ENCODE results near the gene SPEM3.
"Not testable (repeated sequence)": the region's sequence is repeated elsewhere in the genome, so short reads cannot be mapped to it uniquely, and the experiment has no call there.

Gene SPEM3

DNA sequence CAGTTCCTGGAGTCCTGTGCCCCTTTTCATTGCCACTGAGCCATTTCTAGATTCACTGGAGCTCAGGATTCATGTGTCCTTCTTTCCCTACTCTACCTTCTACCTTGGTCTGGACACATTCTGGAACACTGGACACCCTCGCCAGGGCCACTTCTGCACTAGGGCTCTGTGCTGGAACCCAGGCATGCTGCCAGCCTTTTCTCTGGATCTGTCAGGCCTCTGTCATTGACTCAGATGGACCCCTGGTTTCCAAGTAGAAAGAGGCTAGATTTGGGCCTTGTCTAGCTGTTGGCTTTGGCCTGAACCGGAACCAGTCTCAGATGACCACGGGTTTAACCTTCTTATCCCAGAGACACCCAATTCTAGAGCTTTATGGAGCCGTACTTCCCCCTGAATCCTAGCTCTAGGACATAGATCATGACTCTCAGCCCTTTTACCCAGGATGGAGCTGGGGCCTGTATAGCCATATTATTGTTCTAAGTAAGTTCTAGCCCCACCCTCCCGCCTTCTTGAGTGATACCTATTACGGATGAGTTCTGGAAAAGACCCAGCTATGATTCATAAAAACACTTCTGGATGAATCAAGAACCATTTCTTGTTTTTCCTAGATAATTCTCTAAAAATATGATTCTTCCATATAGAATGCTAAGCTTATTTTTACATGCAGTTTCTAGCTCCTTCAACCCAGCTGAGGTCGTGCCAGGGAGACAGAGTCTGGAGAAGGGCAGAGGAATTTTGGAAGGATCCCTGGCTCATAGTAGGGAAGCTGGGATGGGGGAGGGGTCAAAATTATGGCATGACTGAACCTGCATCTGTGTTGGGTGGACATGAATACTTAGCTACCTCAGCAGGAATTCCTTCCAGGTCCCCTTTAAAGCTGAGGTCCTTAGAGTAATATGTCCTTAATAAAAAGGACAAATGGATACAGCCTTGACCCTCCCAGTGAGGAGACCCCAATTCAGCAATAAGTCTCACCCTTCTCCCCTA, 15.1 kb downstream of the SPEM3 start:
- DNase-seq = no peak

DNA sequence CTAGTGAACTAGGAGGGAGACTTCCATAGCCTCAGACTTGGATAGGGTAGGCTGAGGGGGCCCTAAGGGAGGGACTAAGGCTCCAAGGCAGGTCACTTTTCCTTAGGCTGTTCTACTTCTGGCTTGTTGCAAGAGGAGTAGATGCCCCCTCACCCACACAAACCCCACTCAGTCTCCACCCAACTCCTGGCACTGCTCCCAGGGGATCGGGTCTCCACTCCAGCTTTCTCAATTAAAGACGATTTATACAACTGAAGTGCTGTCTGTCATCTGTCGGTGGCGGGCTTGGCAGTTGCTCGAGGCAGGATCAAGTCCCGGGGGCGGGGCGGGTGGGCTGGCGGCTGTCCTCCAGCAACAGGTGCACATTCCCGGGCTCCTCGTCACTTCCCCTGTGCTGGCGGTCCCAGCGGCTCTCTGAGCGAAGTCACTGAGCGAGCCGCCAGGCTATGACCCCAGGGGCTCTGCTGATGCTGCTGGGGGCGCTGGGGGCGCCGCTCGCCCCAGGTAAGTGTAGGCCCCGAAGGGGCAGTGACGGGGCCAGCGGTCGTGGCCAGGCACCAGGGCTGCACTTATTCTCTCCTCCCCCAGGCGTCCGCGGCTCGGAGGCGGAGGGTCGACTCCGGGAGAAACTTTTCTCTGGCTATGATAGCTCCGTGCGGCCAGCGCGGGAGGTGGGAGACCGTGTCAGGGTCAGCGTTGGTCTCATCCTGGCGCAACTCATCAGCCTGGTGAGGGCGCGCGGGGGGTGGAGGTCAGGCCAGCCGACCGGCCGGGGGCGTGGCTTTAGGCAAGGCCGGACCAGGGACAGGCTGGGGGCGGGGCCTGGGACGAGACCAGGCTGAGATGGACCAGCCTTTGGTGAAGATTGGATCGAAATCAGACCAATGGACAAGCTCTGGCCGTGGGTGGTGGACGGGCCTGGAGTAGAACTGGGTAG, 16.3 kb downstream of the SPEM3 start, which contains the start of gene CHRNB1:
CHRNB1 (plus strand) TSS at position 380 of the 937 bp plus-strand sequence; CDS start at position 447, 67 bp downstream.
- DNase-seq = no peak

DNA sequence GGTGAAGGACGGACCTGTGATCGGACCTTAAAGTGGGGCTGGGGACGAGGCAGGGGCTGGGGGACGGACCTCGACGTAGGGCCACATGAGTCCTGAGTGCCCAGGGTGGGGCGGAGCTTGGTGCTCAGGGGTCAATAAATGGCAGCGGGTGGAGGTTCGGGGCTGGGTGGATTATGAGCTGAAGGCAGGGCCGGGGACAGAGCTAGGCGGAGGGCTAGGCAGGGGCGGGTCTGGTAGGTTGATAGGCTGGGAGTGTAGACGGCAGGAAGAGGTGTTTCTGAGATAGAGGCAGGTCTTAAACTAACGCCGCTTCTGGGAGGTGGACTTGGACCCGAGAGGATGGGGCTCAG, 16.9 kb downstream of the SPEM3 start:
- DNase-seq = no peak

GRCh38 chr17:7448461-7448860, 19.8 kb downstream of the SPEM3 start:
- DNase-seq = no peak

DNA sequence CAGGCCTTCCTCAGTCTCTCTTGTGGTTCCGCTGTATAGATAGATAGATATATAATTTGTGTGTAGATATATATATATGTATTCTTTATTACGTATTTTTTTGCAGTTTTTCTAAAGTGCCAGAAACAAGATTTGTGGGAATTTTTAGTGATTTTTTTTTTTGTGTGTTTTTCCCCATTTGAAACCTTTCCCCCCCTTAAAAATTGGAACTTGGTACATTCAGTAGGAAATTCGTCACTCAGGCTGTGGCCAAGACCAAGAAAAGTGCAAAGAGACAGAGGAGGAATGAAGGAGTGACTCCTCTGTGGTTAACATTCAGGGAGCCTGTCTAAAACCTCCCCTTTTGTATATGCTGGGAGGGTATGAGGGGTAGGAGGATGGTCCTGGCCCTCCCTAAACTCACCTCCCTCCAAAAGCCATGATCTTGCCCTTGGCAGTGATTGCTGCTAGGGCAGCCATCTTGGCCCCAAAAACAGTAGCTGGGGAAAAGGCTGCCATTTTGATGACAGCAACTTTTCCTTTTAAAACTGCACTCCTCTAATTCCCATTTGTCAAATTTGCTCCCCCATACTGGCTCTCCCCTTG, 31.4 kb downstream of the SPEM3 start:
- no peak for DNase-seq

GRCh38 chr17:7460850-7461660, 32.4 kb downstream of the SPEM3 start:
- DNase-seq = no peak

DNA sequence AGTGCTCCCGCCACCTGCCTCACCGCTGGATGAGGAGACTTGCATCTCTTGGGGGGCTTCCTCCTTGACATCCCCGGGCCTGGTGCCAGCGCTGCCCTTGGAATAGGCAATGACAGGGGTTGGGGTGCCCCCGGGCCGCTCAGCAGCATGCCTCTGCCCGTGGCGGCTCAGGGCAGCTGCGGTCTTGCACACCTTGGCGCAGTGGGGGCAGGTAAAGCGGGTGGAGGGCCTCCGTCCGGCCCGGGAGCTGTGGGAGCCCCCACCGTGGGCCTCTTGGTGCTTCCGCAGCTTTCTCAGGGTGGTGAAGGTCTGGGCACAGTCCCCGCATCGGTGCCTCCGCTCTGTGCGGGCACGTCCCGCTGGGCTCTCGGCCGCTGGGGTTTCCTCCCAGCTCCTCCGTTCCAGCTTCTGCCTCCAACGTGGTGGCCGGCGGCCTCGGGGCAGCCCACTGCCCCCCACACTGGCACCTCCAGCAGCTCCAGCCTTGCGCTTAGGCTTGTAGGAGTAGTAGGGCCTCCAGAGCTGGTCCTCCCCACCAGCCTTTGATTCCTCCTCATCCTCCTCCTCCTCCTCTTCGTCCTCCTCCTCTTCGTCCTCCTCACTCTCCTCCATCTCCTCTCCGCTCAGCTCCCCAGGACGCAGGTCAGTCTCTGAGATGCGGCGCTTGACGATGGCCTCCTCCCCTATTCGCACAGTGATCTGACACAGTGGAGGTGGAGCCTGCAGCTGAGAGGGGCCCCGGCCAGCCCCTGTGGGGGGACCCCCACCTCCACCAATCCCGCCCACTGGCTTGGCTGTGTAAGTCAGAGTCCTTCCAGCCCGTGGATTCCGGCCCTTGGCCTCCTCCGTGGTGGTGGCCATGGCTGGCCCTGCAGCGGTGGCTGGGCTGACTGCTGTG, 34.1 kb downstream of the SPEM3 start:
- no peak for DNase-seq

DNA sequence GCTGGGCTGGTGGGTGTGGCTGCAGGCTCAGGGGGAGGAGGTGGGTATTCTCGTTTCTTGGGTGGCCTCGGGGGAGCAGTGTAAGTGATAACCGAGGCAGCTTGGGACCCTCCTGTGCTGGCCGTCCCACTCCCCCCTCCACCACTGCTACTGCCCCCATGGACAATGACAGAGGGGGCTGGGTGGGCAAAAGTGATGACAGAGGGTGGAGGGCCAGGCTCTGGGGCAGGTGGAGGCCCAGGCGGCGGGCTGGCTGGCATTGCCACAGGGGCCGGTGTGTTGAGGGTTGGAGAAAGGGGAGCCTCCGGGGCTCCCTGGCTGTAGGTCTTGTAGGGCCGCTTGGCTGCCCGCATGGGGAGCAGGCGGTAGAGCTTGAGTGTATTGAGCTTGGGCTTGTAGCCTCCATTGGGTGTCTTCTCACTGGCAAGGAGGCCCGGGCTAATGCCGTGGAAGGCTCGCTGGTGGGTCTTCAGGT, 34.8 kb downstream of the SPEM3 start:
- no peak for DNase-seq

- no peak for DNase-seq
Observed at GRCh38 chr17:7464081-7464480, 35.4 kb downstream of the SPEM3 start.

DNA sequence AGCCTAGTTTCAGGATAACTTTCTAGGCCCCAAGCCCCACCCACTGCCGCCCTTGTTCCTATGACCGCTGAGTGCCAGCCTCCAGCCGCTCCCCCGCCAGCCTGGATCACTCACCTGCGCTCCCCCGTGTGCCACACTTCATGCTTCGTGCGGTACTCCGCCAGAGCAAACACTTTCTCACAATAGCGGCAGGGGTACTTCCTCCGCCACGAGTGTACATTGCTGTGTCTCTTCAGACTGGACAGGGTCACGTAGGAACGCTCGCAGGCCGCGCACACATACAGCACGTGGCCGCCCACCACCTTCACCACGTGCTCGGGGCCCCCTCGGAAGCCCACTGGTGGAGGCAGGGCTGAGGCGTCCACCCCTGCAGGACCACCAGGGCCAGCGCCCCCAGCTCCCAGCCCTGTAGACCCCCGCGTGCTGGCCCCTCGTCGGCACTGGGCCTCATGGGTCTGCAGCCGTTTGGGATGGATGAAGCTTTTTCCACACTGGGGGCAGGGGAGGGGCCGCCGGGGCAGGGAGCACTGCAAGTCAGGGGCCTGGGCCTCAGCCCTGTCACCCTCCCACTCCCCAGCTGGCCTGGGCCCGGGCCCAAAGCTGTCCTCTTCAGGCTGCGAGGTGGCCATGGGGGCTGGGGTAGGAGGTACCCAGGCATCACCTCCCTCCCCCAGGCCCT, 37.1 kb downstream of the SPEM3 start:
- DNase-seq = no peak

DNA sequence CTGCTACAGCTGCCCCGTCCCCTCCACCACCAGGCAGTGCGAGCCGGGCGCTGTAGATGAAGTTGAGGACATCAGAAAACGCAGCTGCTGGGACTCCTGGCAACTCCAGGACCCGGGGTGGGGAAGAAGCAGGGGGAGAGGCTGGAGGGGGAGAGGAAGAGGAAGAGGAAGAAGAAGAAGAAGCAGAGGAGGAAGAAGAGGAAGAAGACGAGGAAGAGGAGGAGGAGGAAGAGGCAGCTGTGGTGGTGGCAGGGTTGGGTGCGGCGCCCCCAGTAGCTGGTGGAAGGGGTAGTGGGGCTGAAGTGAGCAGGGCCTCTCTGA, 37.6 kb downstream of the SPEM3 start:
- DNase-seq = no peak

GRCh38 chr17:7466639-7467341, 38.1 kb downstream of the SPEM3 start:
- DNase-seq = no peak

- no peak for DNase-seq
Observed at GRCh38 chr17:7467498-7467897, 38.8 kb downstream of the SPEM3 start.

DNA sequence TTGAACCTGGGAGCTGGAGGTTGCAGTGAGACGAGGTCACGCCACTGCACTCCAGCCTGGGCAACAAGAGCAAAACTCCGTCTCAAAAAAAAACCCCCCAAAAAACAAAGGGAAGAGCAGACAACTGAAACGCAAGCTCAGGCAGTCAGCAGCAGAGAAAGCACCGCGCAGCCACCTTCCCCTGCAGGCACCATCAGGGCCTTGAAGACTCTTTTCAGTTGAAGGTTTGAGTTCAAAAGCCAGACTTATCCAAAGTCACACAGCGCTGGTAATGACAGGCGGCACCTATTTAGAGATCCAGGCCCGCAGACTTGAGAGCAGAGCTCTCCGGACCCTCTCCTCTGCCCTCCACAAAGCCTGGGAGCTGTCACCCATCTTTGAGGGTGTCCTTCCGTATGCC, 39.6 kb downstream of the SPEM3 start:
- no peak for DNase-seq

GRCh38 chr17:7468804-7469389, 40.2 kb downstream of the SPEM3 start:
- no peak for DNase-seq

DNA sequence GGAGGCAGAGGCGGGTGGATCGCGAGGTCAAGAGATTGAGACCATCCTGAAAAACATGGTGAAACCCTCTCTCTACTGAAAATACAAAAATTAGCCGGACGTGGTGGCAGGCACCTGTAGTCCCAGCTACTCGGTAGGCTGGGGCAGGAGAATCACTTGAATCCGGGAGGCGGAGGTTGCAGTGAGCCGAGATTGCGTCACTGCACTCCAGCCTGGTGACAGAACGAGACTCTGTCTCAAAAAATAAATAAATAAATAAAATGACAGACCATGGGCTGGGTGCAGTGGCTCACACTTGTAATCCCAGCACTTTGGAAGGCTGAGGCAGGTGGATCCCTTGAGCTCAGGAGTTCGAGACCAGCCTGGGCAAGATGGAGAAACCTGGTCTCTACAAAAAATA, 41.2 kb downstream of the SPEM3 start:
- DNase-seq = not testable (repeated sequence)

DNA sequence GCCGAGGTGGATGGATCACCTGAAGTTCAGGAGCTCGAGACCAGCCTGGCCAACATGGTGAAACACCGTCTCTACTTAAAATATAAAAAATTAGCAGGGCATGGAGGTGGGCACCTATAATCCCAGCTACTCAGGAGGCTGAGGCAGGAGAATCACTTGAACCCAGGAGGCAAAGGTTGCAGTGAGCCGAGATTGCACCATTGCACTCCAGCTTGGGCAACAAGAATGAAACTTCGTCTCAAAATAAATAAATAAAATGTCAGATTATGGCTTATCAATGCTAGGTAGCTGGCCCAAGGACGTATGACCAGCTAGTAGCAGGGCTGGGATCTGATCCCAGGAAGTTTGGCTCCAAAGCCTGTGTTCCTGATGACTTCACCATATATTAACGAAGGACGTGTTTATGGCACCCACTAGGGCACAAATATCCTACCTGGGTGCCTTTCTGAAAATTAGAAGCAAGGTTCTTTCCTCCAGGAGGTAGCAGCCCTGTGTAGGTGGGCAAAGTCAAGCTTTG, 41.9 kb downstream of the SPEM3 start:
- not testable (repeated sequence) for DNase-seq

- no peak for DNase-seq
Observed at GRCh38 chr17:7471729-7472128, 43.1 kb downstream of the SPEM3 start.

DNA sequence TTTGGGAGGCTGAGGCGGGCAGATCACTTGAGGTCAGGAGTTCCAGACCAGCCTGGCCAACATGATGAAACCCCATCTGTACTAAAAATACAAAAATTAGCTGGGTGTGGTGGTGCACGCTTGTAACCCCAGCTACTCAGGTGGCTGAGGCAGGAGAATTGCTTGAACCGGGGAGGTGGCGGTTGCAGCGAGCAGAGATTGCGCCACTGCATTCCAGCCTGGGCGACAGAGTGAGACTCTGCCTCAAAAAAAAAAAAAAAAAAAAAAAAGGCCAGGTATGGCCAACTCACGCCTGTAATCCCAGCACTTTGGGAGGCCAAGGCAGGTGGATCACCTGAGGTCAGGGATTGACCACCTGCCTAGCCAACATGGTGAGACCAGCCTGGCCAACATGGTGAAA, 46.1 kb downstream of the SPEM3 start:
- not testable (repeated sequence) for DNase-seq
